Adrenal gland (tissue), 5 donors: Measurements from ENCODE around the gene BCL2L13.

ENCODE experiments used
- CTCF ChIP-seq, 6 experiments: fragments of 450-650 bp in 4 of 6; fragments of 200-600 bp in 2 of 6; sonication (generic) in 1 of 6; IDR thresholded peaks; 1 replicate in 5 of 6; 2 replicates in 1 of 6; pipeline versions ENCODE4 v1.5.1 to v1.8.0; 2016 to 2021; ENCODE audit warnings: antibody characterized with exemption in 6 of 6, mild to moderate bottlenecking in 2 of 6, moderate library complexity in 1 of 6
- POLR2A ChIP-seq, 2 donors: fragments of 450-650 bp; IDR thresholded peaks; one replicate each; pipeline ENCODE4 v1.6.1; 2017; ENCODE audit warnings: antibody characterized with exemption in 2 of 2, mild to moderate bottlenecking in 2 of 2, moderate library complexity in 1 of 2
- donor health status: DM: no; HTN: no; CAD: no.

- TF ChIP-seq CTCF (IDR thresholded peaks at IDR 0.05), result no peak
- no peak for TF ChIP-seq POLR2A (IDR thresholded peaks at IDR 0.05)
Measured at GRCh38 chr22:17726006-17726927, 87.7 kb downstream of the BCL2L13 start.
